RWPE2 (cell line): ENCODE results near the gene SNRPF.
"Not testable (repeated sequence)": the region's sequence is repeated elsewhere in the genome, so short reads cannot be mapped to it uniquely, and the experiment has no call there.

Experiments
- ATAC-seq: fragments of 200-7000 bp; cut with Tn5 transposase; 3 replicates; pipeline ENCODE4 v1.9.1; 2021; ENCODE audit warnings: low read depth
- DNase-seq: peaks from one replicate; pipeline ENCODE4 v3.0.0-alpha.2; 2020; ENCODE audit warnings: low spot score
- H3K27ac ChIP-seq: fragments of 450-650 bp; 2 replicates; pipeline ENCODE4 v1.5.1; 2017; ENCODE audit warnings: mild to moderate bottlenecking; ENCODE audit not compliant: poor library complexity, severe bottlenecking
- H3K27me3 ChIP-seq: fragments of 250-450 bp; sonication (Bioruptor Pico); 2 replicates; pipeline ENCODE4 v1.5.1; 2021; ENCODE audit warnings: mild to moderate bottlenecking, moderate library complexity; ENCODE audit not compliant: insufficient read depth, poor library complexity, severe bottlenecking
- H3K36me3 ChIP-seq: fragments of 250-450 bp; sonication (Bioruptor Pico); 2 replicates; pipeline ENCODE4 v1.5.1; 2020; ENCODE audit warnings: low read depth, mild to moderate bottlenecking, moderate library complexity
- H3K4me1 ChIP-seq: fragments of 250-450 bp; sonication (Bioruptor Pico); 2 replicates; pipeline ENCODE4 v1.5.1; 2021; ENCODE audit warnings: mild to moderate bottlenecking, moderate library complexity; ENCODE audit not compliant: insufficient read depth, poor library complexity, severe bottlenecking
- H3K4me3 ChIP-seq: fragments of 250-450 bp; sonication (Bioruptor Pico); 2 replicates; pipeline ENCODE4 v1.5.1; 2021; ENCODE audit warnings: mild to moderate bottlenecking, moderate library complexity; ENCODE audit not compliant: severe bottlenecking
- H3K9me3 ChIP-seq: fragments of 250-450 bp; sonication (Bioruptor Pico); 2 replicates; pipeline ENCODE4 v1.5.1; 2021; ENCODE audit warnings: mild to moderate bottlenecking, moderate library complexity; ENCODE audit not compliant: severe bottlenecking
- CTCF ChIP-seq: fragments of 450-650 bp; IDR thresholded peaks from one replicate; pipeline ENCODE4 v1.5.1; 2017; ENCODE audit warnings: mild to moderate bottlenecking, moderate library complexity; ENCODE audit not compliant: poor library complexity, severe bottlenecking

SNRPF gene

GRCh38 chr12:95858451-95859343, at the start of gene SNRPF:
SNRPF (plus strand) TSS chr12:95858952; CDS start chr12:95859074, 122 bp downstream.
- Histone ChIP-seq H3K4me1 (peaks cover 6% of the 10 kb centered on the region), H3K9me3 (no peaks in the 10 kb centered on the region), H3K36me3 (peaks cover 29% of the 10 kb centered on the region), H3K27me3 (no peaks in the 10 kb centered on the region), H3K27ac (peak within 1 kb of the TSS; percentile 50), H3K4me3 (peak within 1 kb of the TSS; percentile 78)
- TF ChIP-seq CTCF: no peak
- DNase-seq (peak; percentile 93), ATAC-seq (peak; percentile 97)

GRCh38 chr12:95809000-95809680, 49.6 kb upstream of the SNRPF start:
- H3K4me1 ChIP-seq: peaks cover 38% of the 10 kb centered on the region
- DNase-seq: no peak
- H3K27ac ChIP-seq: no peak overlapping the region

GRCh38 chr12:95810411-95810810, 48.3 kb upstream of the SNRPF start:
- peaks cover 25% of the 10 kb centered on the region for H3K4me1 ChIP-seq
- no peak overlapping the region for H3K27ac ChIP-seq
- TF ChIP-seq CTCF: no peak
- no peak for DNase-seq
- no peaks in the 10 kb centered on the region for H3K9me3 ChIP-seq
- no peaks in the 10 kb centered on the region for H3K36me3 ChIP-seq
- no peaks in the 10 kb centered on the region for H3K27me3 ChIP-seq
- H3K4me3 ChIP-seq: no peak overlapping the region
- ATAC-seq: no peak

More at GRCh38 chr12:95809000-95809680, 49.6 kb upstream of the SNRPF start:
- H3K4me3 ChIP-seq: no peak overlapping the region
- H3K9me3 ChIP-seq: no peaks in the 10 kb centered on the region
- ATAC-seq: no peak
- TF ChIP-seq CTCF: no peak
- no peaks in the 10 kb centered on the region for H3K36me3 ChIP-seq
- H3K27me3 ChIP-seq: no peaks in the 10 kb centered on the region

GRCh38 chr12:95812155-95812554, 46.6 kb upstream of the SNRPF start:
- not testable (repeated sequence) for H3K27ac ChIP-seq, H3K4me3 ChIP-seq, DNase-seq, ATAC-seq, H3K36me3 ChIP-seq, H3K9me3 ChIP-seq, H3K27me3 ChIP-seq
- peaks cover 12% of the 10 kb centered on the region for H3K4me1 ChIP-seq

GRCh38 chr12:95815632-95816212, 43.0 kb upstream of the SNRPF start:
- DNase-seq (no peak), ATAC-seq (peak; percentile 59; the same call in 1 of the 3 replicates)
- TF ChIP-seq CTCF: peak; percentile 88
- Histone ChIP-seq H3K36me3 (no peaks in the 10 kb centered on the region), H3K27ac (no peak overlapping the region), H3K27me3 (no peaks in the 10 kb centered on the region), H3K4me3 (no peak overlapping the region), H3K9me3 (no peaks in the 10 kb centered on the region), H3K4me1 (no peaks in the 10 kb centered on the region)
